Nephron progenitor cell (in vitro differentiated cells): ENCODE results near the gene CPA2.

Experiments used
- DNase-seq: peaks from one replicate; pipeline ENCODE4 v3.0.0; 2021
- H3K27ac Mint-ChIP-seq: 2 replicates; pipeline ENCODE4 v1.8.0; 2021; ENCODE audit warnings: mild to moderate bottlenecking, moderate library complexity, mixed read lengths
- H3K27me3 Mint-ChIP-seq: 2 replicates; pipeline ENCODE4 v1.8.0; 2021; ENCODE audit warnings: mild to moderate bottlenecking, low read depth, mixed read lengths; ENCODE audit not compliant: poor library complexity
- H3K36me3 Mint-ChIP-seq: 2 replicates; pipeline ENCODE4 v1.8.0; 2021; ENCODE audit warnings: low read depth, mixed read lengths
- H3K4me1 Mint-ChIP-seq: 2 replicates; pipeline ENCODE4 v1.8.0; 2021; ENCODE audit warnings: mixed read lengths
- H3K4me3 Mint-ChIP-seq: 2 replicates; pipeline ENCODE4 v1.8.0; 2021; ENCODE audit warnings: mild to moderate bottlenecking, moderate library complexity, mixed read lengths
- H3K9me3 Mint-ChIP-seq: 2 replicates; pipeline ENCODE4 v1.8.0; 2021; ENCODE audit warnings: mild to moderate bottlenecking, moderate library complexity, mixed read lengths
- CTCF ChIP-seq: fragments of 200-600 bp; sonication (generic); IDR thresholded peaks from 2 replicates; pipeline ENCODE4 v1.5.0; 2021; ENCODE audit warnings: antibody characterized with exemption

Gene CPA2

GRCh38 chr7:130298544-130299326 is 32.1 kb downstream of the CPA2 start:
- H3K4me3 Mint-ChIP-seq = no peak overlapping the region
- H3K4me1 Mint-ChIP-seq = peaks cover 64% of the 10 kb centered on the region
- TF ChIP-seq CTCF = no peak
- H3K27ac Mint-ChIP-seq = peak overlapping the region; percentile 69
- H3K27me3 Mint-ChIP-seq = peaks cover 7% of the 10 kb centered on the region
- DNase-seq = no peak
- no peaks in the 10 kb centered on the region for H3K36me3 Mint-ChIP-seq
- H3K9me3 Mint-ChIP-seq = peaks cover 18% of the 10 kb centered on the region

GRCh38 chr7:130299866-130300265 is 33.2 kb downstream of the CPA2 start:
- H3K4me3 Mint-ChIP-seq = no peak overlapping the region
- peaks cover 74% of the 10 kb centered on the region for H3K4me1 Mint-ChIP-seq
- H3K27ac Mint-ChIP-seq = no peak overlapping the region
- no peaks in the 10 kb centered on the region for H3K36me3 Mint-ChIP-seq
- H3K9me3 Mint-ChIP-seq = peaks cover 9% of the 10 kb centered on the region
- TF ChIP-seq CTCF = no peak
- no peak for DNase-seq
- H3K27me3 Mint-ChIP-seq = peaks cover 6% of the 10 kb centered on the region

GRCh38 chr7:130301501-130302020 is 34.9 kb downstream of the CPA2 start:
- no peak overlapping the region for H3K27ac Mint-ChIP-seq
- no peak overlapping the region for H3K4me3 Mint-ChIP-seq
- H3K4me1 Mint-ChIP-seq = peaks cover 76% of the 10 kb centered on the region
- no peak for TF ChIP-seq CTCF
- H3K36me3 Mint-ChIP-seq = no peaks in the 10 kb centered on the region
- no peak for DNase-seq
- H3K9me3 Mint-ChIP-seq = peaks cover 7% of the 10 kb centered on the region
- H3K27me3 Mint-ChIP-seq = peaks cover 3% of the 10 kb centered on the region

GRCh38 chr7:130302649-130303048 is 36.0 kb downstream of the CPA2 start:
- no peak for DNase-seq
- H3K4me1 Mint-ChIP-seq = peaks cover 68% of the 10 kb centered on the region
- peak overlapping the region; percentile 39 for H3K27ac Mint-ChIP-seq
- H3K36me3 Mint-ChIP-seq = no peaks in the 10 kb centered on the region
- no peak for TF ChIP-seq CTCF
- H3K9me3 Mint-ChIP-seq = peaks cover 7% of the 10 kb centered on the region
- H3K4me3 Mint-ChIP-seq = no peak overlapping the region
- peaks cover 3% of the 10 kb centered on the region for H3K27me3 Mint-ChIP-seq

- DNase-seq = no peak
- Mint-ChIP-seq H3K27me3 (peaks cover 3% of the 10 kb centered on the region), H3K9me3 (peaks cover 7% of the 10 kb centered on the region), H3K36me3 (no peaks in the 10 kb centered on the region), H3K4me3 (no peak overlapping the region), H3K27ac (no peak overlapping the region), H3K4me1 (peaks cover 63% of the 10 kb centered on the region)
- TF ChIP-seq CTCF = no peak
These were observed 36.5 kb downstream of the CPA2 start for GRCh38 chr7:130303127-130303526.

- Mint-ChIP-seq H3K9me3 (peaks cover 7% of the 10 kb centered on the region), H3K36me3 (no peaks in the 10 kb centered on the region), H3K27ac (no peak overlapping the region), H3K4me1 (peaks cover 59% of the 10 kb centered on the region), H3K4me3 (no peak overlapping the region), H3K27me3 (peaks cover 3% of the 10 kb centered on the region)
- TF ChIP-seq CTCF = no peak
- no peak for DNase-seq
These were observed 36.9 kb downstream of the CPA2 start for GRCh38 chr7:130303551-130303950.
